ENCODE data around the gene PPP6R3. TPM values are rescaled to one million over a fixed set of nuclear protein-coding genes. Genes with fewer than 3 reads are reported as not detected.

The PPP6R3 gene
- total and polyA plus RNA-seq, 2 donors (not counting 3 experiments of a cell fraction or from before 2014, with no cell fraction given): 31.7 to 98.8 TPM

DNA sequence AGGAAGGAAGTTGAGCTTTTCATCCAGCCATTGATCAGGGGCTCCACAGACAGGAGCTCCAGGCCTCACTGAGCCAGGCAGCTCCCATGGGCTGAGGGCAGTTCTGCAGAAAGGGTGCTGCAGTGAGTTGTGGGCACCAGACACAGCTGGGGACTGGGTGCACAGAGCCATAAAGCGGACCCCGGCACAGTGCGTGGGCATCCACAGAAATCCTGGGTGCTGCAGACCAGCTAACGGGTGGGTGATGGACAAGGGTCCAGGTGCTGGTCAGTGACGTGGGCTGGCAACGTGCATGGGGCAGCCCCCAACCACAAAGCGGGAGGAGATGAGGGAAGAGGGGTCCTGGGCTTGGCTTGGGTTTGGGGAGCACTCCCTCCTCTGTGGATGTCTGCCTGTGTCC lies 204.4 kb downstream of the PPP6R3 start:
- no TSS peak for BruUV-seq (replicated peaks)
- dilution Hi-C loops (cut with MboI; ENCODE audit: extremely low pct_ligation_motif_present, low sequenced_read_pairs): no loop called here
- Histone ChIP-seq H4K20me1 (replicated peaks; ENCODE audit: control insufficient read depth, extremely low read depth, insufficient read depth, low read length) (no peaks in the 10 kb centered on the region), H3K4me3 (replicated peaks in 1 of 3; ENCODE audit: insufficient read depth in 1 of 3, low read depth in 1 of 3, low read length in 3 of 3) (no peak overlapping the region), H3K27me3 (ENCODE audit: control insufficient read depth in 2 of 2, insufficient read depth in 2 of 2, low read length in 2 of 2) (no peaks in the 10 kb centered on the region), H3K9me1 (replicated peaks; ENCODE audit: control insufficient read depth, extremely low read depth, insufficient read depth, low read length) (no peaks in the 10 kb centered on the region), H3K4me2 (ENCODE audit: insufficient read depth, low read length) (no peak overlapping the region), H3K27ac (ENCODE audit: insufficient read depth, low read depth, low read length) (no peak overlapping the region), H3K9me3 (replicated peaks; ENCODE audit: control insufficient read depth, insufficient read depth, low read length) (no peaks in the 10 kb centered on the region), H2AFZ (ENCODE audit: low read depth, low read length) (no peak overlapping the region), H3K9ac (replicated peaks; ENCODE audit: extremely low read depth, insufficient read depth, low read length) (no peak overlapping the region), H3K79me2 (ENCODE audit: control insufficient read depth, insufficient read depth, low read length) (no peaks in the 10 kb centered on the region), H3K36me3 (ENCODE audit: control insufficient read depth in 2 of 2, extremely low read depth in 1 of 2, insufficient read depth in 2 of 2, low read length in 2 of 2) (no peaks in the 10 kb centered on the region), H3K4me1 (ENCODE audit: control insufficient read depth, extremely low read depth, insufficient read depth, low read length) (no peaks in the 10 kb centered on the region)
- no peak for FAIRE-seq
- POLR2A ChIA-PET: no interaction called here
- TF ChIP-seq, protein P1, sequence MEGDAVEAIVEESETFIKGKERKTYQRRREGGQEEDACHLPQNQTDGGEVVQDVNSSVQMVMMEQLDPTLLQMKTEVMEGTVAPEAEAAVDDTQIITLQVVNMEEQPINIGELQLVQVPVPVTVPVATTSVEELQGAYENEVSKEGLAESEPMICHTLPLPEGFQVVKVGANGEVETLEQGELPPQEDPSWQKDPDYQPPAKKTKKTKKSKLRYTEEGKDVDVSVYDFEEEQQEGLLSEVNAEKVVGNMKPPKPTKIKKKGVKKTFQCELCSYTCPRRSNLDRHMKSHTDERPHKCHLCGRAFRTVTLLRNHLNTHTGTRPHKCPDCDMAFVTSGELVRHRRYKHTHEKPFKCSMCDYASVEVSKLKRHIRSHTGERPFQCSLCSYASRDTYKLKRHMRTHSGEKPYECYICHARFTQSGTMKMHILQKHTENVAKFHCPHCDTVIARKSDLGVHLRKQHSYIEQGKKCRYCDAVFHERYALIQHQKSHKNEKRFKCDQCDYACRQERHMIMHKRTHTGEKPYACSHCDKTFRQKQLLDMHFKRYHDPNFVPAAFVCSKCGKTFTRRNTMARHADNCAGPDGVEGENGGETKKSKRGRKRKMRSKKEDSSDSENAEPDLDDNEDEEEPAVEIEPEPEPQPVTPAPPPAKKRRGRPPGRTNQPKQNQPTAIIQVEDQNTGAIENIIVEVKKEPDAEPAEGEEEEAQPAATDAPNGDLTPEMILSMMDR (IDR thresholded peaks at IDR 0.05; ENCODE audit: extremely low read depth in 1 of 2, insufficient read depth in 1 of 2, low read depth in 1 of 2, low read length in 2 of 2): no peak
- TF ChIP-seq GATA2 (IDR thresholded peaks at IDR 0.05; ENCODE audit: insufficient read depth, insufficient read length, low read depth, low read length) (no peak), JUN (IDR thresholded peaks at IDR 0.05; ENCODE audit: borderline replicate concordance, insufficient read depth, insufficient read length, low read depth) (no peak), POLR2AphosphoS5 (IDR thresholded peaks at IDR 0.05; ENCODE audit: insufficient read depth, low read depth, low read length) (no peak), POLR2A (IDR thresholded peaks at IDR 0.05; ENCODE audit: low read depth, low read length) (no peak), FOS (IDR thresholded peaks at IDR 0.05; ENCODE audit: borderline replicate concordance, insufficient read depth, low read length) (no peak), EZH2 (IDR thresholded peaks at IDR 0.05; ENCODE audit: borderline replicate concordance, low read depth, low read length, severe bottlenecking) (no peak), MYC (IDR thresholded peaks at IDR 0.05; ENCODE audit: low read depth, low read length) (no peak)
- TF ChIP-seq, protein P2, sequence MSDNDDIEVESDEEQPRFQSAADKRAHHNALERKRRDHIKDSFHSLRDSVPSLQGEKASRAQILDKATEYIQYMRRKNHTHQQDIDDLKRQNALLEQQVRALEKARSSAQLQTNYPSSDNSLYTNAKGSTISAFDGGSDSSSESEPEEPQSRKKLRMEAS (IDR thresholded peaks at IDR 0.05; ENCODE audit: insufficient read depth, insufficient read length): no peak
- DNase-seq (ENCODE audit: low read depth, low spot score): no peak
- intact Hi-C loops (cut with micrococcal nuclease): no loop called here
- CTCF ChIA-PET: interaction anchor here (0.6 to 0.9 kb wide), 2 partner anchors 26 to 425 kb away, joined by 3 to 4 read pairs; no protein-coding TSS in a partner anchor

Small RNA genes within 50 kb of the gene (small RNA-seq; reads per million reads assigned to genes)
- gene NDUFA3P2 (ENCODE audit: insufficient read depth, insufficient read length, low read depth, low replicate concordance): not detected

Other genes with a start within 250 kb of the PPP6R3 start
- 35.6 and 36.3 TPM in 2 replicates for gene KMT5B, start 247.5 kb upstream of the PPP6R3 start, total RNA-seq
- 7.1 and 10.1 TPM in 2 replicates for gene KMT5B, start 247.5 kb upstream of the PPP6R3 start, polyA plus RNA-seq
- gene C11orf24, start 188.8 kb upstream of the PPP6R3 start, total RNA-seq: 26.4 and 28.4 TPM in 2 replicates
- gene C11orf24, start 188.8 kb upstream of the PPP6R3 start, polyA plus RNA-seq: 34.1 and 40.4 TPM in 2 replicates
- gene LRP5, start 148.2 kb upstream of the PPP6R3 start, total RNA-seq: 44.3 and 51.8 TPM in 2 replicates
- 35.1 and 40.0 TPM in 2 replicates for gene LRP5, start 148.2 kb upstream of the PPP6R3 start, polyA plus RNA-seq
- 6.1 and 9.8 TPM in 2 replicates for gene GAL, start 223.8 kb downstream of the PPP6R3 start, total RNA-seq
- gene GAL, start 223.8 kb downstream of the PPP6R3 start, polyA plus RNA-seq: 1.2 and 2.8 TPM in 2 replicates

Measured in endothelial cell of umbilical vein (primary cell).